GM23248 (cell line): ENCODE measurements around the gene TRIM17.

Source experiments
- EZH2 ChIP-seq: fragments of 200-600 bp; sonication (generic); IDR thresholded peaks from 2 replicates; pipeline ENCODE4 v1.6.1; 2018; ENCODE audit warnings: antibody characterized with exemption, mild to moderate bottlenecking; ENCODE audit not compliant: insufficient read depth, poor library complexity, severe bottlenecking
- EZH2phosphoT487 ChIP-seq: fragments of 200-600 bp; sonication (generic); IDR thresholded peaks from 2 replicates; pipeline ENCODE4 v1.6.1; 2018; ENCODE audit warnings: antibody characterized with exemption, moderate library complexity, mild to moderate bottlenecking, low read depth; ENCODE audit not compliant: insufficient read depth

DNA sequence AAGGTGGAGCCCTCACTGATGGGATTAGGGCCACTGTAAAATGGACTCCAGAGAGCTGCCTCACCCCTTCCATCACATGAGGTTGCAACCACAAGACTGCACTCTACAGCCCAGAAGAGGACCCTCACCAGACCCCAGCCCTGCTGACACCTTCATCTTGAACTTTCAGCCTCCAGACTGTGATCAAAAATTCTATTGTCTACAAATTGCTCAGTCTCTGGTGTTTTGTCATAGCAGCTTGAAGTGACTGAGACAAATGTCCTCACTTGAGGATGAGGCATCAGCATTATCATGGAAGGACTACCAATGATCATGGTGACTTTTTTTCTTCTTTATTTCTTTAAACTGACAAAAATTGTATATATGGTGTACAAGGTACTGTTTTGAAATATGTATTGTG is 26.7 kb upstream of the TRIM17 start:
- TF ChIP-seq EZH2 (no peak), EZH2phosphoT487 (no peak)
